GM12872 (cell line): ENCODE measurements around the gene MAP3K1.

Source experiments
- TF ChIP-seq, protein P1 (sequence below): IDR thresholded peaks from 3 replicates; pipeline ENCODE4 v1.5.1; 2011; ENCODE audit warnings: low read depth, mild to moderate bottlenecking, low read length, moderate library complexity; ENCODE audit not compliant: insufficient read depth

The MAP3K1 gene

DNA sequence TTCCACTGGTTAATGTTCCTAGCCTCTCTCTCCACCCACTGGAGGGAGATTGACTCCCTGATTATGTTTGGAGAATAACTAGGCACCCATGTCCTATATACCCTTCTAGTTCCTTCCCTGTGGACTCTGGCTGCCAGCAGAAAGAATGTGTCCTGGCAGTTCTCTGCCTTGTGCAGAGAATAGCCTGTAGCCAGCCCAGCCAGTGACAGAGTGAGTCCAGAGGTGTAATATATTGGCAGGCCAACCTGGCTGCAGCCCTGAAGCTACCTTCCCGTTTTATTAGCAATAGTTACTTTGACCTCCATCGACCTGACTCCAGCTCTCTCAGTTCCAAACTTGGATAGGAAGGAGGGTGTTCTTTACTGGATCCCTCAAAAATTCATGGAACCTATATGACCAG is 102.2 kb downstream of the MAP3K1 start:
- TF ChIP-seq, protein P1, sequence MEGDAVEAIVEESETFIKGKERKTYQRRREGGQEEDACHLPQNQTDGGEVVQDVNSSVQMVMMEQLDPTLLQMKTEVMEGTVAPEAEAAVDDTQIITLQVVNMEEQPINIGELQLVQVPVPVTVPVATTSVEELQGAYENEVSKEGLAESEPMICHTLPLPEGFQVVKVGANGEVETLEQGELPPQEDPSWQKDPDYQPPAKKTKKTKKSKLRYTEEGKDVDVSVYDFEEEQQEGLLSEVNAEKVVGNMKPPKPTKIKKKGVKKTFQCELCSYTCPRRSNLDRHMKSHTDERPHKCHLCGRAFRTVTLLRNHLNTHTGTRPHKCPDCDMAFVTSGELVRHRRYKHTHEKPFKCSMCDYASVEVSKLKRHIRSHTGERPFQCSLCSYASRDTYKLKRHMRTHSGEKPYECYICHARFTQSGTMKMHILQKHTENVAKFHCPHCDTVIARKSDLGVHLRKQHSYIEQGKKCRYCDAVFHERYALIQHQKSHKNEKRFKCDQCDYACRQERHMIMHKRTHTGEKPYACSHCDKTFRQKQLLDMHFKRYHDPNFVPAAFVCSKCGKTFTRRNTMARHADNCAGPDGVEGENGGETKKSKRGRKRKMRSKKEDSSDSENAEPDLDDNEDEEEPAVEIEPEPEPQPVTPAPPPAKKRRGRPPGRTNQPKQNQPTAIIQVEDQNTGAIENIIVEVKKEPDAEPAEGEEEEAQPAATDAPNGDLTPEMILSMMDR, result no peak

DNA sequence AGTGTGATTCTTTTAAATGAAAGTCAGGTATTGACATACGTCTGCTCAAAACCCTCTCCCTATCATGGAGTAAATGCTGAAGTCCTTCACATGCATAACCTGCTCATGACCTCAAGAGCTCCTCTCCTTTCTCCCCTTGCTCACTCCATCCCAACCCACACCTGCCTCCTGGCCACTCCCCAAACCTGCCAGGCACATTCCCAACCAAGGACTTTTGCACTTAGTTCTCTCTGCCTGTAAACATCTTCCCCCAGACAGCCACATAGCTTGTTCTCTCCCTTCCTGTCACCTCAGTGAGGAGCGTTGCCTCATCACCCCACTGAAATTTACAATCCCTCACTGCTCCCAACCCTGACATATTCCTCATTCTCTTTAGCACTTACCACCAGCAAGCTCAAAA is 102.7 kb downstream of the MAP3K1 start:
- TF ChIP-seq, protein P1, result no peak

DNA sequence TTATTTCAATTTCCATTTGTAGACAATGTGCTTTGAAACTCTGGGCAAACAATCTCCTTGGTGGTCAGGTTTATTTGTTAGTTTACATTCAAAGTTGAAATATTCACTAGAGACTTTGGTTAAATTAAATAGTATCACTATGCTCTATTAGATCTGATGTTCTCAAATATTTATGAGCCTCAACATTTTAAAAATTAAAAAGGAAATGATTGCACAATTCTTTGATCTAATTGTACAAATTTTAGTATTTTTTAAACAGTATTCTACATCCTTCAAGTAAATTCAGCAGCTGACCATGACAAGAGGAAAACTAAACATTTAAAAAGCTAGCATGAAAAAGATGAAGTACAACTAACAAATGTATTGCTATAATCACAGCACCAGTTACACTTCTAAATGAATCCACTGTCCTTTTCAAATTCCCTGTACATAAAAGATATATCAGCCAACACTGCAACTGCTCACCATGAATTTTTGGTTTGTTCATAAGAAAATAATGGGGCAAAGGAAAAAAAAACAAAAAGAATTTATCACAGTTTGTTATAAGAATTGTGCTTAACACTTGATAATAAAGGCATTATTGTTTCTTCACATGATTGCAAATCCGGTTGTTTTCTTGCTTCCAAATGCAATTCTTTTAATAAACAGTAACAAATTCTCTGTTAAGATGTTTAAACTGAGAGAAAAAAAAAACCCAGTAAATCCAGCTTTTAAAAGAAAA is 104.8 kb downstream of the MAP3K1 start:
- TF ChIP-seq, protein P1, result no peak

- TF ChIP-seq, protein P1, result no peak
Observed at GRCh38 chr5:56922922-56923321, 107.6 kb downstream of the MAP3K1 start.

GRCh38 chr5:56934325-56934724 is 119.0 kb downstream of the MAP3K1 start:
- TF ChIP-seq, protein P1, result no peak

GRCh38 chr5:56938858-56939257 is 123.5 kb downstream of the MAP3K1 start:
- TF ChIP-seq, protein P1, result no peak

GRCh38 chr5:56941981-56942380 is 126.6 kb downstream of the MAP3K1 start:
- TF ChIP-seq, protein P1, result no peak
